Esophagus squamous epithelium (tissue), 4 donors: Measurements from ENCODE around the gene CATSPERE.

ENCODE experiments used
- CTCF ChIP-seq, 6 experiments: fragments of 450-650 bp in 4 of 6; fragments of 200-600 bp in 2 of 6; sonication (generic) in 2 of 6; IDR thresholded peaks; one replicate each; pipeline ENCODE4 v1.5.1; 2016 to 2019; ENCODE audit warnings: antibody characterized with exemption in 6 of 6, mild to moderate bottlenecking in 4 of 6, moderate library complexity in 4 of 6
- POLR2A ChIP-seq, 4 donors: fragments of 450-650 bp; IDR thresholded peaks; one replicate each; pipeline ENCODE4 v1.6.1; 2017; ENCODE audit warnings: antibody characterized with exemption in 4 of 4, mild to moderate bottlenecking in 4 of 4, moderate library complexity in 3 of 4

- TF ChIP-seq CTCF (IDR thresholded peaks at IDR 0.05) (no peak), POLR2A (IDR thresholded peaks at IDR 0.05) (no peak)
Measured at GRCh38 chr1:244605835-244606370, 144.8 kb downstream of the CATSPERE start.
